Panc1 (cell line): ENCODE measurements around the gene CADM1.

ENCODE experiments used
- CTCF ChIP-seq: fragments of 450-650 bp; IDR thresholded peaks from 2 replicates; pipeline ENCODE4 v1.5.1; 2017; ENCODE audit warnings: mild to moderate bottlenecking
- POLR2AphosphoS5 ChIP-seq: IDR thresholded peaks from 2 replicates; pipeline ENCODE4 v1.6.1; 2012; ENCODE audit warnings: mild to moderate bottlenecking, low read depth, low read length, moderate library complexity

GRCh38 chr11:115362997-115363396, 141.2 kb downstream of the CADM1 start:
- TF ChIP-seq CTCF (no peak), POLR2AphosphoS5 (no peak)
